ENCODE measurements around the gene NSMCE1. TPM values are rescaled to one million over a fixed set of nuclear protein-coding genes. Genes with fewer than 3 reads are reported as not detected.
A peak's percentile ranks its signal among the peaks of the same experiment; 100 is the strongest.

The NSMCE1 gene
- polyA plus RNA-seq, 1 donor: 61.5 TPM

DNA sequence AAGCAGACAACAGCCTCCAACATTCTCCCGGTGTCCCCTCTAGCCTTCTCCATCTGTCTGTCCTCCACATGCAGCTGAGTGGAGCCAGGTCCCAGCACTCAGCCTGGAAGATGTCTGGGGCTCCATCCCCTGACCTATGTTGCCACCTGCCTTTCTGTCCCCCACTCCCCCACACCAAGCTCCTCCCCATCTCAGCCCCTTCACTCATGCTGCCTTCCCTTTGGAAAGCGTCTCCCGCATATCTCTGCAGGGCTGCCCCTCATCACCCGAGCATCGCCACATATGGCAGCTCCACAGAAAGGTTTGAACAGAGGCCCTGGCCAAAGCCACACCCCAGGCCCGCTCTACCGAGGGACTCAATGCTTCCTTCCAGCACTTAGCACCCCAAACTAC is 24.2 kb downstream of the NSMCE1 start:
- H3K27me3 ChIP-seq (ENCODE audit: control insufficient read depth, insufficient read depth, low read length): no peaks in the 10 kb centered on the region
- no peak overlapping the region for H3K27ac ChIP-seq (ENCODE audit: low read length)
- DNase-seq: no peak
- no CpG with 5 or more reads among the region's 7 CpGs for WGBS (ENCODE audit: insufficient coverage, low lambda C conversion rate)
- no peaks in the 10 kb centered on the region for H3K9me3 ChIP-seq (ENCODE audit: control insufficient read depth, low read depth, low read length)
- H3K4me3 ChIP-seq (ENCODE audit: low read length): no peak overlapping the region
- peaks cover 26% of the 10 kb centered on the region for H3K4me1 ChIP-seq (ENCODE audit: control insufficient read depth, insufficient read depth, low read length)
- H3K36me3 ChIP-seq (ENCODE audit: control insufficient read depth, insufficient read depth, low read length): peaks cover 12% of the 10 kb centered on the region

DNA sequence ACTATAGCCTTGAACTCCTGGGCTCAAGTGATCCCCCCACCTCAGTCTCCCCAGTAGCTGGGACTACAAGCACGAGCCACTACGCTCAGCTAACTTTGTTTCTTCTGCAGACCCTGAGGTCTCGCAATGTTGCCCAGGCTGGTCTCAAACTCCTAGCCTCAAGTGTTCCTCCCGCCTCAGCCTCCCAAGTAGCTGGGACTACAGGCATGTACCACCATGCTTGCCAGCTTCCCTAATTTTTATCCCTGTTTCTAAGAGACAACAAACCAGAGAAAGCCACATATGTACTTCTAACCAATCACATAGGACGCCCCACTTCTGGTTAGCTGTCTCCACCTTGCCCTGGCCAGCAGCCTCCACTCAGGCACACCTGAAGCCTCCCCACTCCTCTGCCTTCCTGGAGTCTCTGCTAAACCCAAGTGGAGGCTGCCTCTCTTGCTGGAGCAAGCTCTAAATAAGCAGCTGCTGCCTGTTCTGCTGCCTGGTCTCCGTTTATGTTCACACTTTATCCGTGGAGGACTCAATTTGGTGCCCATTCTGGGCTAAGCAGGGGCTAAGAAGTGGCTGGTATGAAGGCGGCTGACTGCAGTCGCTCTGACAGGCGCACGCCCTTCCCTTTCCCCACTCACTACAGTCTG is 24.7 kb downstream of the NSMCE1 start:
- no peaks in the 10 kb centered on the region for H3K27me3 ChIP-seq (ENCODE audit: control insufficient read depth, insufficient read depth, low read length)
- no peak for DNase-seq
- H3K4me1 ChIP-seq (ENCODE audit: control insufficient read depth, insufficient read depth, low read length): peaks cover 26% of the 10 kb centered on the region
- peaks cover 12% of the 10 kb centered on the region for H3K36me3 ChIP-seq (ENCODE audit: control insufficient read depth, insufficient read depth, low read length)
- H3K27ac ChIP-seq (ENCODE audit: low read length): no peak overlapping the region
- no peaks in the 10 kb centered on the region for H3K9me3 ChIP-seq (ENCODE audit: control insufficient read depth, low read depth, low read length)
- no CpG with 5 or more reads among the region's 11 CpGs for WGBS (ENCODE audit: insufficient coverage, low lambda C conversion rate)
- H3K4me3 ChIP-seq (ENCODE audit: low read length): no peak overlapping the region

DNA sequence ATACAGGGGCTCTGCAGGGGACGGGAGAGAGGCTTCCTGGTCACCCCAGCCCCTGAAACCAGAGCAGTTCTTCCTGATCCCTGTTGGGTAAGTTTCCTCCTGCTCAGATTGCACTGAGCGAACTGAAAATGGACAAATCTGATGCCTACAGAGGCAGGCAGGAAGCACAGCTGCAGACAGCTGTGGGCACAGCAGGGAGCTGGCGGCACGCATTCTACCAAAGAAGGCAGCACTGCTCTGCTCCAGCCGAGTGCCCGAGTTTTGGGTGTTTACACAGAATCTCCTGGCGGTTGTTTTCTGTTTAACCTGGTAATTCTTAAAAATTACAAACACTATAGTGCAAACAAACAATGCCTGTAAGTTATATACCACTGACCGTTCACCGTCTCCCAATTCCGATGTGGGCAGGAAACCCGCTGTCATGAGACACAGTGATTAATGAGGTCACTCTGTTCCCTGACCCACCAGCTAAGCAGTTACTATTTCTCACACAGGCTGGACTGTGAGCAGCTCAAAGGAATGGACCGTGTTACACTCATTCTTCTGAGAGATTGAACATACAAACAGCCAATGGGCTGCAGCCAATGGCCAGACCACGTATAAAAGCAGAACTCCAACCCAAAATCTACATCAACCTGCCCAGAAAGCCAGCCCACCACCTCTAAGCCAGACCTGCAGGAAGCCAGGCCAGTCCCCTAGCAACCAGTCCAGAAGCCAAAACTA is 25.5 kb downstream of the NSMCE1 start:
- peaks cover 12% of the 10 kb centered on the region for H3K36me3 ChIP-seq (ENCODE audit: control insufficient read depth, insufficient read depth, low read length)
- no peaks in the 10 kb centered on the region for H3K9me3 ChIP-seq (ENCODE audit: control insufficient read depth, low read depth, low read length)
- no peaks in the 10 kb centered on the region for H3K27me3 ChIP-seq (ENCODE audit: control insufficient read depth, insufficient read depth, low read length)
- H3K4me3 ChIP-seq (ENCODE audit: low read length): no peak overlapping the region
- peak overlapping the region; percentile 60 for H3K27ac ChIP-seq (ENCODE audit: low read length)
- peak in 1 of 2 donors; percentile 50 for DNase-seq
- peaks cover 26% of the 10 kb centered on the region for H3K4me1 ChIP-seq (ENCODE audit: control insufficient read depth, insufficient read depth, low read length)
- whole genome bisulfite sequencing (ENCODE audit: insufficient coverage, low lambda C conversion rate): no CpG with 5 or more reads among the region's 13 CpGs

DNA sequence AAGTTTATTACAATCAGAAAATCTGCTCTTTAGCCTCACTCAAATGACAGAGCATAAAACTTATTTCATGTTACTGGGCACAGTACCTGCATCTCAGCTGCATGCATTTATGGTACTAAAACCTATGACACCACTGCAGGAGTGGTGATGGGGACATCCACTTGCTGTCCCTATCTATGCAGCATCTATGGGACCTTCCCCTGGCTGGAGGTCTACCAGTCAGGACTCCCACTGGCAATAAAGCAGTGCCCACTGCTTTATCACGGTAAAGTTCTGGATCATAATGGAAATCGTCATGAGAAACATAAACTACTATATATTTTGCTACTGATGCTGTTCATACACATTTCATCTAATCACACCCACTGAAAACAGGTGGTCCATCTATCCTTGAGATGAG is 26.2 kb downstream of the NSMCE1 start:
- peaks cover 26% of the 10 kb centered on the region for H3K4me1 ChIP-seq (ENCODE audit: control insufficient read depth, insufficient read depth, low read length)
- H3K9me3 ChIP-seq (ENCODE audit: control insufficient read depth, low read depth, low read length): no peaks in the 10 kb centered on the region
- peak in 1 of 2 donors; percentile 41 for DNase-seq
- no peak overlapping the region for H3K4me3 ChIP-seq (ENCODE audit: low read length)
- no peaks in the 10 kb centered on the region for H3K27me3 ChIP-seq (ENCODE audit: control insufficient read depth, insufficient read depth, low read length)
- H3K27ac ChIP-seq (ENCODE audit: low read length): peak overlapping the region; percentile 60
- peaks cover 12% of the 10 kb centered on the region for H3K36me3 ChIP-seq (ENCODE audit: control insufficient read depth, insufficient read depth, low read length)
- WGBS (ENCODE audit: insufficient coverage, low lambda C conversion rate): no CpG with 5 or more reads among the region's 2 CpGs

DNA sequence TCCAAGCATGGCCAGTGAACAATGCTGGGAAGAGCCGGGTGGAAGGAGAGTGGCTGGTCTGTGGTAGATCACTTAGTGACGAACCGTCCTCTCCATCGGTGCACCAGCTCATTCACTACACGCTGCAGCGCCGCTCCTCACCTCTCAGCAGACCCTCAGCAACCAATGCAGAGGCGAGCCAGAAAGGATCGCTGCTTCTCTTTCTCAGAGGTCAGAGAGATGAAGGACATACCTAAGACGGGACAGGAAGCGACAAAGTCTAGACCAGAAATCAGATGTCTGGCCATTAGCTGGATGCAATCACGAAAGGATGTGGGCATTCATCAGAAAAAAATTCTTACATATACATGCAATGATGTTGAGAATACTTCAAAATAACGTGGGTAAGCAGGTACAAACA is 26.9 kb downstream of the NSMCE1 start:
- Histone ChIP-seq H3K36me3 (ENCODE audit: control insufficient read depth, insufficient read depth, low read length) (peaks cover 12% of the 10 kb centered on the region), H3K27ac (ENCODE audit: low read length) (peak overlapping the region; percentile 46), H3K27me3 (ENCODE audit: control insufficient read depth, insufficient read depth, low read length) (no peaks in the 10 kb centered on the region), H3K4me3 (ENCODE audit: low read length) (no peak overlapping the region), H3K4me1 (ENCODE audit: control insufficient read depth, insufficient read depth, low read length) (peaks cover 26% of the 10 kb centered on the region), H3K9me3 (ENCODE audit: control insufficient read depth, low read depth, low read length) (no peaks in the 10 kb centered on the region)
- WGBS (ENCODE audit: insufficient coverage, low lambda C conversion rate): no CpG with 5 or more reads among the region's 13 CpGs
- DNase-seq: no peak

DNA sequence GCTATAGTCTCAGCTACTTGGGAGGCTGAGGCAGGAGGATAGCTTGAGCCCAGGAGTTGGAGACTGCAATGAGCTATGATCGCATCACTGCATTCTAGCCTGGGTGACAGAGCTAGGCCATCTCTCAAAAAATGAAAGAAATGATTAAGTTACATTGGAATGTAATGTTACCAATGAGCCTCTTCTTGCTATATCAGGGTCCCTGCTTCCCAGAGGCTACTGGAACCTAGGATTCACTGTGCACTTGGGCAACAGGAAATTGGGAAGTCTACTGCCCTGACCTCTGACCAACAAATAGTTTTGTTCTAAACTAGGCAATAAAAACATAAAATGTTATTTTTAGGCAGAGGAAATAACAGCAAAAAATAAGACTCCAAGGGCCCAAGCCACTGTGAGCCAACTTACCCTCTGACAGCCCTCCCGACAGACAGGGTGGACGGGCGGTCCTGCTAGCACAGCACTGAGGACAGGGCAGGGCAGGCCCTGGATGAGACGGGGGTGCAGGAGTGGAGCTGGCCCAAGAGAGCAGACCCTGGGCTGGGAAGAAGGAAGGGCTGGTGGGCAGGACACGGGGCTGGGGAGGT is 27.5 kb downstream of the NSMCE1 start:
- no peak for DNase-seq
- H3K4me3 ChIP-seq (ENCODE audit: low read length): no peak overlapping the region
- H3K27ac ChIP-seq (ENCODE audit: low read length): no peak overlapping the region
- no CpG with 5 or more reads among the region's 6 CpGs for WGBS (ENCODE audit: insufficient coverage, low lambda C conversion rate)
- H3K9me3 ChIP-seq (ENCODE audit: control insufficient read depth, low read depth, low read length): no peaks in the 10 kb centered on the region
- H3K36me3 ChIP-seq (ENCODE audit: control insufficient read depth, insufficient read depth, low read length): peaks cover 12% of the 10 kb centered on the region
- H3K27me3 ChIP-seq (ENCODE audit: control insufficient read depth, insufficient read depth, low read length): no peaks in the 10 kb centered on the region
- H3K4me1 ChIP-seq (ENCODE audit: control insufficient read depth, insufficient read depth, low read length): peaks cover 26% of the 10 kb centered on the region

DNA sequence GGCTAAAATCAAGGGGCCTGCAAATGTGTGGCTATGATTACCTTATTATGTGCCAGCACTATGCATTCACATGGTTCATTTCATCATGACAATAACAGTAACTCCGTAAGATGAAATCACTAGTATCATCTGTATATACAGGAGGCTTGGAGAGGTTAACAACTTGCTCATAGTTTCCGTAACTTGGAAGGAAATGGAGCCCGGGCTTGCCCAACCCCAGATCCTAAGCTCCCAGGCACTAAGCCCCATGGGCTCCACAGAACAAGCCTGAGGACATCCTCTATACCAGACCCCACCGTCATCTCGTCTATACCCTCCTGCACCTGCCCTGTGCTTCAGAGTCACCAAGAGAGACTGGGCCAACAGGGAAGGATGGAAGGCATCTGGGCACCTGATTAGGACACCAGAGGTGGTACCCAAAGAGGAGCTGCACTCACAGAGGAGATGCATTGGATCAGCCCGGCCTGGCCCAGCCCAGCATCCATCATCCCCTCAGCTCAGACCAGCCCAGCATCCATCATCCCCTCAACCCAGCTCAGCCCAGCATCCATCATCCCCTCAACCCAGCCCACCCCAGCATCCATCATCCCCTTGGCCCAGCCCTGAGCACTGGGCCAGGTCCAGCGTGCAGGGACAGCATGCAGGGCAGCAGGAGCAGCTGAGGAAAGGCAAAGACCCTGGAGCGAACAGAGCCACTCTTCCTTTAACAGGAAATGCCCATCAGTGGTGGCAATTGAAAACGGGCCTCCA is 28.5 kb downstream of the NSMCE1 start:
- H3K27ac ChIP-seq (ENCODE audit: low read length): no peak overlapping the region
- no CpG with 5 or more reads among the region's 9 CpGs for WGBS (ENCODE audit: insufficient coverage, low lambda C conversion rate)
- no peak overlapping the region for H3K4me3 ChIP-seq (ENCODE audit: low read length)

DNA sequence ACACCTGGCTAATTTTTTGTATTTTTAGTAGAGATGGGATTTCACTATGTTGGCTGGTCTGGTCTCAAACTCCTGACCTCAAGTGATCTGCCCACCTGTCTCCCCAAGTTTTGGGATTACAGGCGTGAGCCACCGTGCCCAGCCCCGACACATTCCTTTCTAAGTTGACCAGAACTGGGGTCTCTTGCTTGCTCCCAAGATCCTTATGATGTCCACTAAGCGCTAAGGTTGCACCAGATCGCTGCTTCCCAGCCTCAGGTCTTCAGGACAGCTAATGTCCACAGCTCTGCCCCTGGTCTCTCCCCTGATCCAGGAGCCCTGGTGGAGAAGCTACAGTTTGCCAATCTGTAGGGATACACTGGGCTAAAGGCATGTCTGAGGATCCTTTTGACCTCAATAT is 29.5 kb downstream of the NSMCE1 start:
- no peak overlapping the region for H3K4me3 ChIP-seq (ENCODE audit: low read length)
- no peaks in the 10 kb centered on the region for H3K27me3 ChIP-seq (ENCODE audit: control insufficient read depth, insufficient read depth, low read length)
- H3K36me3 ChIP-seq (ENCODE audit: control insufficient read depth, insufficient read depth, low read length): peaks cover 8% of the 10 kb centered on the region
- H3K27ac ChIP-seq (ENCODE audit: low read length): no peak overlapping the region
- DNase-seq: no peak
- no peaks in the 10 kb centered on the region for H3K9me3 ChIP-seq (ENCODE audit: control insufficient read depth, low read depth, low read length)
- H3K4me1 ChIP-seq (ENCODE audit: control insufficient read depth, insufficient read depth, low read length): peaks cover 35% of the 10 kb centered on the region
- no CpG with 5 or more reads among the region's 5 CpGs for WGBS (ENCODE audit: insufficient coverage, low lambda C conversion rate)

More for the DNA sequence above, 28.5 kb downstream of the NSMCE1 start:
- Histone ChIP-seq H3K36me3 (ENCODE audit: control insufficient read depth, insufficient read depth, low read length) (peaks cover 6% of the 10 kb centered on the region), H3K9me3 (ENCODE audit: control insufficient read depth, low read depth, low read length) (no peaks in the 10 kb centered on the region), H3K27me3 (ENCODE audit: control insufficient read depth, insufficient read depth, low read length) (no peaks in the 10 kb centered on the region), H3K4me1 (ENCODE audit: control insufficient read depth, insufficient read depth, low read length) (peaks cover 34% of the 10 kb centered on the region)
- DNase-seq: no peak

DNA sequence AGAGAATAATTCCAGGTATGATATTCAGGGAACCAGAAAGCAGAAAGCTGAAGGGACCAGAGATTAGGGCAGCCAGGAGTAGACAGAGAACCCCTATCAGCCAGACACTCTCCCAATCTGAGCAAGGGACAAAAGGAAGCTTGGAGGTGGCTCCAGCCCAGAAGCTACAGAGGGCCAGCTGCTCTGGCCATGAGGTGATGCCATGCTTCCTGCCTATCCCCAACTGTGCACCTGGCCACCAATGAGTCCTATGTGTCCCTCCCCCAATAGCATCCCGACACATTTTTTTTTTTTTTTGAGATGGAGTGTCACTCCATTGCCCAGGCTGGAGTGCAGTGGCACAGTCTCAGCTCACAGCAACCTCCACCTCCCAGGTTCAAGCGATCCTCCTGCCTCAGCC is 30.0 kb downstream of the NSMCE1 start:
- Histone ChIP-seq H3K27me3 (ENCODE audit: control insufficient read depth, insufficient read depth, low read length) (no peaks in the 10 kb centered on the region), H3K4me3 (ENCODE audit: low read length) (no peak overlapping the region), H3K27ac (ENCODE audit: low read length) (no peak overlapping the region), H3K4me1 (ENCODE audit: control insufficient read depth, insufficient read depth, low read length) (peaks cover 31% of the 10 kb centered on the region), H3K36me3 (ENCODE audit: control insufficient read depth, insufficient read depth, low read length) (peaks cover 12% of the 10 kb centered on the region), H3K9me3 (ENCODE audit: control insufficient read depth, low read depth, low read length) (no peaks in the 10 kb centered on the region)
- no CpG with 5 or more reads among the region's 2 CpGs for WGBS (ENCODE audit: insufficient coverage, low lambda C conversion rate)
- DNase-seq: no peak

DNA sequence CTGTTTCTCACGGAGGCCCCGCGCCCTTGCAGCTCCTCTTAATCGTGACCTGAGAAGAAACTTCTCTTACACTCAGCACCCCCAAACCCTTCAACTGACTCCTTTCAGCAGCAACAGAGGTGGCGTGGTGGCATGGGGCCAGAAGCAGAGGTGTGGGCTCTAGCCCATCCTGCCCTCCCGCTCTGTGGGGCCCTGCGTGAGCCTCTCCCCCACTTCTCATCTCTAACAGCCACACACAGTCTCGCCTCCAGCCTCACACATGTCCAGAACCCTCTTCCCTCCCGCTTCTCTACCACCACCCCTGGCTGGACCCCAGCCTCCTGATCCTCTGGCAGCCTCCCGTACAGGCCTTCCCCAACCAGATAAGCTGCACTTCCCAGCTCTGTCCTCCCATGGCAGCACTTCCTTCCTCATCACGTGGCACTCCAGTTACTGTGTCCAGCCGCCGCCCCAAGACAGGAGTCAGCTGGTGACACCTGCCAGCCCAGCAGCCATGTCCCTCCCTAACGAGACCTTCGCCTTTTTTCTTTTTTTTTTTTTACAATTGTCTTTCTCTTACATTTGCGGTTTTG is 30.5 kb downstream of the NSMCE1 start:
- Histone ChIP-seq H3K27ac (ENCODE audit: low read length) (peak overlapping the region; percentile 16), H3K4me1 (ENCODE audit: control insufficient read depth, insufficient read depth, low read length) (peaks cover 26% of the 10 kb centered on the region), H3K9me3 (ENCODE audit: control insufficient read depth, low read depth, low read length) (no peaks in the 10 kb centered on the region), H3K27me3 (ENCODE audit: control insufficient read depth, insufficient read depth, low read length) (no peaks in the 10 kb centered on the region), H3K36me3 (ENCODE audit: control insufficient read depth, insufficient read depth, low read length) (peaks cover 17% of the 10 kb centered on the region), H3K4me3 (ENCODE audit: low read length) (no peak overlapping the region)
- peak in 1 of 2 donors; percentile 46 for DNase-seq
- WGBS (ENCODE audit: insufficient coverage, low lambda C conversion rate): 75% methylated on average over 2 of the region's 16 CpGs
